Subcutaneous adipose tissue (tissue), 4 donors: ENCODE data around the gene PDE4B. TPM values are rescaled to one million over a fixed set of nuclear protein-coding genes. Genes with fewer than 3 reads are reported as not detected.

Experiments used
- total RNA-seq, 4 donors: library from RNA; depleted of rRNA; stranded (reverse); fragments of >200 nt; gene quantifications; one replicate each; pipeline ENCODE4 v1.1.0, GENCODE V29; 2016
- TF ChIP-seq, protein P1 (sequence below): fragments of 450-650 bp; IDR thresholded peaks from one replicate; pipeline ENCODE4 v1.5.1; 2016; ENCODE audit warnings: low read depth, mild to moderate bottlenecking, control low read depth, antibody characterized with exemption, moderate library complexity

The PDE4B gene
- total RNA-seq, 4 donors from 2014 or later: 8.5 to 31.8 (median 15.5) TPM

GRCh38 chr1:66250478-66250877, 457.8 kb downstream of the PDE4B start:
- TF ChIP-seq, protein P1, sequence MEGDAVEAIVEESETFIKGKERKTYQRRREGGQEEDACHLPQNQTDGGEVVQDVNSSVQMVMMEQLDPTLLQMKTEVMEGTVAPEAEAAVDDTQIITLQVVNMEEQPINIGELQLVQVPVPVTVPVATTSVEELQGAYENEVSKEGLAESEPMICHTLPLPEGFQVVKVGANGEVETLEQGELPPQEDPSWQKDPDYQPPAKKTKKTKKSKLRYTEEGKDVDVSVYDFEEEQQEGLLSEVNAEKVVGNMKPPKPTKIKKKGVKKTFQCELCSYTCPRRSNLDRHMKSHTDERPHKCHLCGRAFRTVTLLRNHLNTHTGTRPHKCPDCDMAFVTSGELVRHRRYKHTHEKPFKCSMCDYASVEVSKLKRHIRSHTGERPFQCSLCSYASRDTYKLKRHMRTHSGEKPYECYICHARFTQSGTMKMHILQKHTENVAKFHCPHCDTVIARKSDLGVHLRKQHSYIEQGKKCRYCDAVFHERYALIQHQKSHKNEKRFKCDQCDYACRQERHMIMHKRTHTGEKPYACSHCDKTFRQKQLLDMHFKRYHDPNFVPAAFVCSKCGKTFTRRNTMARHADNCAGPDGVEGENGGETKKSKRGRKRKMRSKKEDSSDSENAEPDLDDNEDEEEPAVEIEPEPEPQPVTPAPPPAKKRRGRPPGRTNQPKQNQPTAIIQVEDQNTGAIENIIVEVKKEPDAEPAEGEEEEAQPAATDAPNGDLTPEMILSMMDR: no peak

DNA sequence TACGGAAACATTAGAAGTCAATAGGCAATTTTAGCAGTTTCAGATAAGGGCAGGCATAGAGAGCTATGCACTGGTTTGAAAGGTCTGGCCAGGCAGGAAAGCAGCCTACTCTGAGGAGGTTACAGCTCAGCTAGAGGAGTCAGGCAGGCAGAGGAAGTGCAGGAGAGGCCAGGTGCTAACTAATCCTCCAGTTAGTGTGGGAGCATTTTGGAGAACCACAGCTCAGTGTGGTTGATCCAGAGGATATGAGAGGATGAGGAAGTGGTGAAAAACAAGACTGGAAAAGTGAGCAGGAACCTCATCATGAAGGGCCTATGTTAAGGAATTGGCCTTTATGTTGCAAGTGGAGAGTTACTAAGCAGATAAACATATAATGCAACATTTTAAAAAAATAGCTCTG, 458.9 kb downstream of the PDE4B start:
- TF ChIP-seq, protein P1: no peak

- TF ChIP-seq, protein P1: no peak
These were observed 460.7 kb downstream of the PDE4B start for GRCh38 chr1:66253330-66253921.

DNA sequence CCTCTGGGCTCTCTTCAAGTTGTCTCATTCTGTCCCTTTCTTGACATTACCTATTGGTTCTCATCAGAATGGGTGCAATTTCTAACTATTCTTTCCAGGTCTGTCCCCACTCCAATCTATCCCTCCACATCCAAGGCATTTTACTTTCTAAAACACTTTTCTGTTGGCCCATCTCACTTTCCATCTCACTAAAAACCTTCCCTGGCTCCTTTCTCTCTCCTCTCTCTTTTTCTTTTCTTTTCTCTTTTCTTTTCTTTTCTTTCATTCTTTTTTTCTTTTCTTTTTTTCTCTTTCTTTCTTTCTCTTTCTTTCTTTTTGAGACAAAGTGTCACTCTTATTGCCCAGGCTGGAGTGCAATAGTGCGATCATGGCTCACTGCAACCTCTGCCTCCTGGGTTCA, 462.1 kb downstream of the PDE4B start:
- TF ChIP-seq, protein P1: no peak

- TF ChIP-seq, protein P1: no peak
These were observed 464.2 kb downstream of the PDE4B start for GRCh38 chr1:66256629-66257572.

DNA sequence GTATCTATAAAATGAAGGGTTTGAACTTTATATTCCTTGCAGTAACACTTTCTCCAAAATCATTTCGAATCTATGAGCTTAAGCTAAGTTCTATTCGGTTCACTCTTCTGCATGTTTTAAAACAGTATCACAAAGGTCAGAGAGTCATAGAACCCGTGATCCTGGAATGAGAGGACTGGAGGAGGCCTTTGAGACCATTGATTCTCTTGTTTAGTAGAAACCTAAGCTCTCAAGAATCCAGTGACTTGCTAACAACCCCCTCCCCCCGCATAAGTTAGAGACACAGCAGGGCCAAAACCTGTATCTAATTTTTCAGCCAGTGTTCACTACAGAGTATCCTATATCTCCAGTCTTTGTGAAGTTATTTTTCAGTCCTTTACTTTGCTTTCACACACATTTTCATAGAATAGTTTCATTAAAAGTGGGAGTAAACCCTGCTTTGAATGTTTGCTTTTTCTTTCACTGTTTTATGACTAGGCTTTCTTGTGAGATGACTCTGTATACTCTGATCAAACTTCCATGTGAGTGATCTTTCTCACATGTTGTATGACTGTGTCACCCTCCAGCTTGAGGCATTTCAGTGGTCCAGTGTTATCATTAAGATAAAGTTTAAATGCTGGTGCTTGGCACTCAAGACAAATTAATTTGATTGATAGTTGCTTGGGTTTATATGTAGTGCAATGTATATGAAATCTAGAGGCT, 465.9 kb downstream of the PDE4B start:
- TF ChIP-seq, protein P1: no peak

GRCh38 chr1:66261364-66261763, 468.7 kb downstream of the PDE4B start:
- TF ChIP-seq, protein P1: no peak
